Esophagus squamous epithelium (tissue), 4 donors: ENCODE data around the gene SPR.

Experiments used
- CTCF ChIP-seq, 6 experiments: fragments of 450-650 bp in 4 of 6; fragments of 200-600 bp in 2 of 6; sonication (generic) in 2 of 6; IDR thresholded peaks; one replicate each; pipeline ENCODE4 v1.5.1; 2016 to 2019; ENCODE audit warnings: antibody characterized with exemption in 6 of 6, mild to moderate bottlenecking in 4 of 6, moderate library complexity in 4 of 6
- POLR2A ChIP-seq, 4 donors: fragments of 450-650 bp; IDR thresholded peaks; one replicate each; pipeline ENCODE4 v1.6.1; 2017; ENCODE audit warnings: antibody characterized with exemption in 4 of 4, mild to moderate bottlenecking in 4 of 4, moderate library complexity in 3 of 4

GRCh38 chr2:72932805-72933204 lies 45.6 kb downstream of the SPR start:
- no peak for TF ChIP-seq CTCF (IDR thresholded peaks at IDR 0.05)
- TF ChIP-seq POLR2A (IDR thresholded peaks at IDR 0.05), result no peak
